Adrenal gland (tissue), 12 donors: ENCODE results near the gene GPR176. TPM values are rescaled to one million over a fixed set of nuclear protein-coding genes. Genes with fewer than 3 reads are reported as not detected.

Experiments used
- DNase-seq, 7 donors: peaks; one replicate each; pipeline ENCODE4 v3.0.0-alpha.2; 2019 to 2020
- H3K27ac ChIP-seq, 5 donors: fragments of 200-600 bp; sonication (generic) in 4 of 5; 1 replicate in 3 of 5; 2 replicates in 2 of 5; pipeline versions ENCODE4 v1.5.1 to v1.8.0; 2016 to 2020; ENCODE audit warnings: mild to moderate bottlenecking in 1 of 5
- H3K27me3 ChIP-seq: fragments of 200-600 bp; 2 replicates; pipeline ENCODE4 v1.8.0; 2021
- H3K36me3 ChIP-seq, 2 donors: fragments of 200-600 bp; replicated peaks in 1 of 2; 1 replicate in 1 of 2; 2 replicates in 1 of 2; pipeline versions ENCODE4 v1.5.1 to v1.8.0; 2018 to 2022
- H3K4me1 ChIP-seq, 2 donors: fragments of 200-600 bp; replicated peaks in 1 of 2; 1 replicate in 1 of 2; 2 replicates in 1 of 2; pipeline versions ENCODE4 v1.5.1 to v1.8.0; 2018 to 2021
- H3K4me3 ChIP-seq, 4 donors: fragments of 200-600 bp; sonication (generic) in 3 of 4; one replicate each; pipeline ENCODE4 v1.5.1; 2016 to 2018
- H3K9me3 ChIP-seq, 3 donors: fragments of 200-600 bp; sonication (generic) in 1 of 3; replicated peaks in 1 of 3; 1 replicate in 2 of 3; 2 replicates in 1 of 3; pipeline versions ENCODE4 v1.5.1 to v1.8.0; 2016 to 2021
- POLR2A ChIP-seq, 2 donors: fragments of 450-650 bp; IDR thresholded peaks; one replicate each; pipeline ENCODE4 v1.6.1; 2017; ENCODE audit warnings: antibody characterized with exemption in 2 of 2, mild to moderate bottlenecking in 2 of 2, moderate library complexity in 1 of 2
- WGBS, 4 donors: extraction: QIAGEN DNeasy Blood & Tissue Kit in 2 of 4; methylation state at CpG; one replicate each; pipeline versions ENCODE4 v1.1.5 to v1.1.7; 2013 to 2017; 5-methylcytosine and 5-hydroxymethylcytosine counted together
- intact Hi-C, 2 donors: fragments of 100-400 bp; cut with DNase I; formaldehyde crosslinking; loops; one replicate each; pipeline versions ENCODE4 v1.14.1 to v1.15.0; 2022 to 2023
- polyA plus RNA-seq, 3 donors: library from polyadenylated mRNA; stranded (reverse); fragments of 200-250 nt in 2 of 3; fragments of 350-450 nt in 1 of 3; fragmentation: Illumina TruSeq in 1 of 3; extraction: RNeasy Lipid Tissue Mini Kit (QIAGEN cat#74804) in 1 of 3; gene quantifications; one replicate each; pipeline ENCODE4 v1.2.3, GENCODE V29; 2013 to 2014
- total RNA-seq, 9 donors: library from RNA; depleted of rRNA in 4 of 9; stranded (reverse); fragments of >200 nt in 4 of 9; fragments of 120-200 nt in 1 of 9; fragmentation: NEBNext Ultra II Directional in 1 of 9; extraction: Animal tissue kit (Norgen Biotek cat#: 25700) in 1 of 9; gene quantifications; one replicate each; pipeline versions ENCODE4 v1.1.0 to v1.2.4, GENCODE V29; 2013 to 2023
- TF ChIP-seq, protein P1 (sequence below), 6 experiments: fragments of 450-650 bp in 4 of 6; fragments of 200-600 bp in 2 of 6; sonication (generic) in 1 of 6; IDR thresholded peaks; 1 replicate in 5 of 6; 2 replicates in 1 of 6; pipeline versions ENCODE4 v1.5.1 to v1.8.0; 2016 to 2021; ENCODE audit warnings: antibody characterized with exemption in 6 of 6, mild to moderate bottlenecking in 2 of 6, moderate library complexity in 1 of 6
- donor health status: healthy with polysubstance abuse.
- donor health status: Bipolar disorder and iron deficiency.
- donor health status: DM: yes; HTN: yes; CAD: no.
- donor health status: DM: no; HTN: no; CAD: no.
- donor health status: DM: no; HTN: no; CAD: no.
- donor health status: DM: yes; HTN: yes; CAD: no.

Gene GPR176
- total and polyA plus RNA-seq, 12 donors, result 1.4 to 12.7 (median 5.6) TPM

DNA sequence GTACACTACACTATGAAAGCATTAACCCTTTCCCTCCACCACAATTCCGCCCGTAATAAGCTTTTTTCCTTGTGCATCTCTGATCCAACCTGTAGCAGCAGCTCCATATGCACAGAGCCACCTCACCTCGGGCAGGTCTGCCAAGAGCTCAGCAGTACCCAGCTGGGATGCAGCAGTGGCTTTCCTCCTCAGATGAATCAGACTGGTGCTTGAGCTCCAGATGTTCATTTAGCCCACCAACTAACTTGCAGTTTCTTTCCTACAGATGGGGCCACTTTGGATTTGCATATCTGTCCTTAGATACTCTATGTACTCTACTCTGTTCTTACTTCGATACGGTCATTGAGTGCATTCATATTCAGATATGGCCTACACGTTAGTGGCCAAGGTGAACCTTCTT is 122.7 kb downstream of the GPR176 start:
- TF ChIP-seq, protein P1, sequence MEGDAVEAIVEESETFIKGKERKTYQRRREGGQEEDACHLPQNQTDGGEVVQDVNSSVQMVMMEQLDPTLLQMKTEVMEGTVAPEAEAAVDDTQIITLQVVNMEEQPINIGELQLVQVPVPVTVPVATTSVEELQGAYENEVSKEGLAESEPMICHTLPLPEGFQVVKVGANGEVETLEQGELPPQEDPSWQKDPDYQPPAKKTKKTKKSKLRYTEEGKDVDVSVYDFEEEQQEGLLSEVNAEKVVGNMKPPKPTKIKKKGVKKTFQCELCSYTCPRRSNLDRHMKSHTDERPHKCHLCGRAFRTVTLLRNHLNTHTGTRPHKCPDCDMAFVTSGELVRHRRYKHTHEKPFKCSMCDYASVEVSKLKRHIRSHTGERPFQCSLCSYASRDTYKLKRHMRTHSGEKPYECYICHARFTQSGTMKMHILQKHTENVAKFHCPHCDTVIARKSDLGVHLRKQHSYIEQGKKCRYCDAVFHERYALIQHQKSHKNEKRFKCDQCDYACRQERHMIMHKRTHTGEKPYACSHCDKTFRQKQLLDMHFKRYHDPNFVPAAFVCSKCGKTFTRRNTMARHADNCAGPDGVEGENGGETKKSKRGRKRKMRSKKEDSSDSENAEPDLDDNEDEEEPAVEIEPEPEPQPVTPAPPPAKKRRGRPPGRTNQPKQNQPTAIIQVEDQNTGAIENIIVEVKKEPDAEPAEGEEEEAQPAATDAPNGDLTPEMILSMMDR (IDR thresholded peaks at IDR 0.05), result no peak
- TF ChIP-seq POLR2A (IDR thresholded peaks at IDR 0.05), result no peak
- 82 to 88% (median 85%) methylated on average over 6 of the region's 6 CpGs for WGBS, 4 donors
- Histone ChIP-seq H3K27me3 (peaks cover 9% of the 10 kb centered on the region), H3K36me3 (no peaks in the 10 kb centered on the region), H3K4me3 (no peak overlapping the region), H3K9me3 (no peaks in the 10 kb centered on the region), H3K4me1 (no peaks in the 10 kb centered on the region), H3K27ac (no peak overlapping the region)
- no peak for DNase-seq
- intact Hi-C loops, result loop anchor here in 1 of 2 donors (10.0 kb wide), 1 partner anchor 187 kb away; no protein-coding TSS in a partner anchor

DNA sequence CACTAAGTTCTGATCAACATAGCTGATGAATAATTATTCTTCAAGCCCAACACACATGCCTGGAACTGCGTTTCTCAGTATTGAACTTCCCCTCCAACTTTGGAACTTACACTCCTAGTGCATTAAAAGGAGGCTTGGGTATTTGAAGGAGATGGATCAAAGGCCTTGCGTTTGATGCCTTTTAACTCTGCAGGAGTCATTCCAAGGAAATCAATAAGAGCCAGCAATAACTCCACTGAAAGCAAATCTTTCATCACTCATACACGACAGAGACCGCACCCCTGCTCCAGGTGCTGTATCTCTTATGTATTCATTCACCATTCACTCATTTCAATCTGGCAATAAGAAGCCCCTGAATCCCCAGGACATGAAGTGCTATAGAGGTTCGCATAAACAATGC is 123.5 kb downstream of the GPR176 start:
- no peak for DNase-seq
- peaks cover 9% of the 10 kb centered on the region for H3K27me3 ChIP-seq
- H3K4me1 ChIP-seq, result no peaks in the 10 kb centered on the region
- no peak overlapping the region for H3K27ac ChIP-seq
- intact Hi-C loops, result loop anchor here in 1 of 2 donors (10.0 kb wide), 1 partner anchor 188 kb away; no protein-coding TSS in a partner anchor
- no peaks in the 10 kb centered on the region for H3K36me3 ChIP-seq
- H3K4me3 ChIP-seq, result no peak overlapping the region
- no peaks in the 10 kb centered on the region for H3K9me3 ChIP-seq
- WGBS, 4 donors, result 70 to 86% (median 80%) methylated on average over 5 of the region's 5 CpGs
- TF ChIP-seq POLR2A (IDR thresholded peaks at IDR 0.05), result no peak
- TF ChIP-seq, protein P1 (IDR thresholded peaks at IDR 0.05), result no peak

DNA sequence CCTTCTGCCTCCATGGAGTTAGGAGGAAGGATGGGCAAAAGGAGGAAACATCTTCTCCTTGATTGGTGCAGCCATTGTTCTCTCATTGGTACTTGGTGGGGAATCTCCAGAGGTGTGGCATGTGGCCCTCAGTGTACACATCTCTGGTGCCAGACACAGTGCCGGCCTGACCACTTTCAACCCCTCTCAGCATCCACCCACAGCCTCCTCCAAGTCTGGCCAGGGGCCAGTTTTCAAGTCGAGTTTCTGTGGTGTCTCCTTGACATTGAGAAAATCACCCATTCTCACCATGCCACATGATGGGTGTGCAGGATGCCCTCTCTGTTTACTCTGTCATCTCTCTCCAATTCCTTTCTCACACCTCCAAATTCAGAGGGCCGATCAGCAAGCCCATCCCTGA is 124.6 kb downstream of the GPR176 start:
- Histone ChIP-seq H3K27ac (no peak overlapping the region), H3K27me3 (peaks cover 9% of the 10 kb centered on the region), H3K4me3 (no peak overlapping the region), H3K4me1 (no peaks in the 10 kb centered on the region), H3K36me3 (no peaks in the 10 kb centered on the region), H3K9me3 (no peaks in the 10 kb centered on the region)
- whole genome bisulfite sequencing, 4 donors, result 48 to 62% (median 53%) methylated on average over 3 of the region's 3 CpGs
- no peak for DNase-seq
- TF ChIP-seq POLR2A (IDR thresholded peaks at IDR 0.05), result no peak
- TF ChIP-seq, protein P1 (IDR thresholded peaks at IDR 0.05), result no peak
- intact Hi-C loops, result loop anchor here in 1 of 2 donors (10.0 kb wide), 1 partner anchor 189 kb away; no protein-coding TSS in a partner anchor

DNA sequence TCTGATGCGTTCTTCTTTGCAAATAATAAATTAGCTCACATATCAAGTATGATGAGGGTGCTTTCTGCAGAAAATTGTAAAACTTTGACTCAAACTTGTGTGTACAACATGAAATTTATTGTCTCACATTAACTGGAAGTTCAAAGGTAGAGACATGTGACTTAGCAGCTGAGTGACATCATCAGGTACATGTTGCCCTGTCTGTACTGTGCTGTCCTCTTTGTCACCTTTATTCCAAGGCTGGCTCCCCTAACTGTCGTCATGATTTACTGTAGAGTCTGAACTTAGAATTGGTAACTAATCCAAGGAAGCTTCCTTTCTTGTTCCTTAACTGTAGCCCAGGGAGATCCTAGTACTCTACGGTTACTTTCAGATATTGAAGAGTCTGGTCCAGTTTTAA is 125.1 kb downstream of the GPR176 start:
- intact Hi-C loops, result loop anchor here in 1 of 2 donors (10.0 kb wide), 1 partner anchor 190 kb away; no protein-coding TSS in a partner anchor
- WGBS, 4 donors, result 72 to 96% (median 79%) methylated on average over 3 of the region's 3 CpGs
- Histone ChIP-seq H3K27me3 (peaks cover 9% of the 10 kb centered on the region), H3K9me3 (no peaks in the 10 kb centered on the region), H3K36me3 (no peaks in the 10 kb centered on the region), H3K4me1 (no peaks in the 10 kb centered on the region), H3K4me3 (no peak overlapping the region), H3K27ac (no peak overlapping the region)
- no peak for DNase-seq
- TF ChIP-seq POLR2A (IDR thresholded peaks at IDR 0.05), result no peak
- TF ChIP-seq, protein P1 (IDR thresholded peaks at IDR 0.05), result no peak
